Keratinocyte (primary cell): ENCODE data around the gene AGPAT3.

Experiments
- EZH2 ChIP-seq: IDR thresholded peaks from one replicate; pipeline ENCODE4 v1.6.1; 2012; ENCODE audit warnings: inconsistent platforms, mild to moderate bottlenecking, low read length, moderate library complexity
- TF ChIP-seq, protein P1 (sequence below), 3 experiments: IDR thresholded peaks in 1 of 3; conservative IDR thresholded peaks in 1 of 3; optimal IDR thresholded peaks in 1 of 3; 2 replicates in 2 of 3; 3 replicates in 1 of 3; pipeline versions ENCODE3 to v1.5.1; 2011; ENCODE audit warnings: low read length in 3 of 3, mild to moderate bottlenecking in 3 of 3, moderate library complexity in 2 of 3, control low read depth in 1 of 3, inconsistent platforms in 1 of 3; ENCODE audit not compliant: insufficient read depth in 2 of 3; ENCODE audit errors: extremely low read depth in 1 of 3

- TF ChIP-seq, protein P1, sequence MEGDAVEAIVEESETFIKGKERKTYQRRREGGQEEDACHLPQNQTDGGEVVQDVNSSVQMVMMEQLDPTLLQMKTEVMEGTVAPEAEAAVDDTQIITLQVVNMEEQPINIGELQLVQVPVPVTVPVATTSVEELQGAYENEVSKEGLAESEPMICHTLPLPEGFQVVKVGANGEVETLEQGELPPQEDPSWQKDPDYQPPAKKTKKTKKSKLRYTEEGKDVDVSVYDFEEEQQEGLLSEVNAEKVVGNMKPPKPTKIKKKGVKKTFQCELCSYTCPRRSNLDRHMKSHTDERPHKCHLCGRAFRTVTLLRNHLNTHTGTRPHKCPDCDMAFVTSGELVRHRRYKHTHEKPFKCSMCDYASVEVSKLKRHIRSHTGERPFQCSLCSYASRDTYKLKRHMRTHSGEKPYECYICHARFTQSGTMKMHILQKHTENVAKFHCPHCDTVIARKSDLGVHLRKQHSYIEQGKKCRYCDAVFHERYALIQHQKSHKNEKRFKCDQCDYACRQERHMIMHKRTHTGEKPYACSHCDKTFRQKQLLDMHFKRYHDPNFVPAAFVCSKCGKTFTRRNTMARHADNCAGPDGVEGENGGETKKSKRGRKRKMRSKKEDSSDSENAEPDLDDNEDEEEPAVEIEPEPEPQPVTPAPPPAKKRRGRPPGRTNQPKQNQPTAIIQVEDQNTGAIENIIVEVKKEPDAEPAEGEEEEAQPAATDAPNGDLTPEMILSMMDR (optimal IDR thresholded peaks at IDR 0.05 in 1 of 3, IDR thresholded peaks at IDR 0.05 in 1 of 3, conservative IDR thresholded peaks at IDR 0.05 in 1 of 3; ENCODE audit: extremely low read depth in 1 of 3, insufficient read depth in 2 of 3, low read length in 3 of 3), result no peak
- TF ChIP-seq EZH2, result no peak
Measured at GRCh38 chr21:43866659-43867331, 1.8 kb downstream of the AGPAT3 start.
